ENCODE results near the gene ZNF175. TPM values are rescaled to one million over a fixed set of nuclear protein-coding genes. Genes with fewer than 3 reads are reported as not detected.
A peak's percentile ranks its signal among the peaks of the same experiment; 100 is the strongest.

The ZNF175 gene
- total RNA-seq, 1 donor from 2014 or later, result 17.1 TPM

DNA sequence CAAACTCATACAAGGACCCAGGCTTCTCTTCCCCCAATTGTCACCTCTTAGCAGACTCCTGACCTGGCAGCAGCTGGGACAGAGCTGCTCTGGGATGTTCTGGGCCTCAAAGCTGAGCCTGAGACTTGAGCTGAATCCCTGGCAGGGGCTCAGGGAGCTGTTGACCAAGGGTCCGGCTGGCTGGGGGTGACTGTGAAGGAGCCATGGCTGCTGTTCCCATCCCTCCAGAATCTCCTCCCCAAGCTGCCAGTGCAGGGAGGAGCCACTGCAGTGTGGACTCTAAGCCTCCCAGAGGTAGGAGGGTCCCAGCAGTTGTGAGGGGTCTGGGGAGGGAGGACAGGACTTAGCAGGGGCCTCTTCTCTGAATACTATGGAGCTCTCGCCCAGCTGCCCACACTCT, 41.8 kb upstream of the ZNF175 start:
- TF ChIP-seq, protein P1, sequence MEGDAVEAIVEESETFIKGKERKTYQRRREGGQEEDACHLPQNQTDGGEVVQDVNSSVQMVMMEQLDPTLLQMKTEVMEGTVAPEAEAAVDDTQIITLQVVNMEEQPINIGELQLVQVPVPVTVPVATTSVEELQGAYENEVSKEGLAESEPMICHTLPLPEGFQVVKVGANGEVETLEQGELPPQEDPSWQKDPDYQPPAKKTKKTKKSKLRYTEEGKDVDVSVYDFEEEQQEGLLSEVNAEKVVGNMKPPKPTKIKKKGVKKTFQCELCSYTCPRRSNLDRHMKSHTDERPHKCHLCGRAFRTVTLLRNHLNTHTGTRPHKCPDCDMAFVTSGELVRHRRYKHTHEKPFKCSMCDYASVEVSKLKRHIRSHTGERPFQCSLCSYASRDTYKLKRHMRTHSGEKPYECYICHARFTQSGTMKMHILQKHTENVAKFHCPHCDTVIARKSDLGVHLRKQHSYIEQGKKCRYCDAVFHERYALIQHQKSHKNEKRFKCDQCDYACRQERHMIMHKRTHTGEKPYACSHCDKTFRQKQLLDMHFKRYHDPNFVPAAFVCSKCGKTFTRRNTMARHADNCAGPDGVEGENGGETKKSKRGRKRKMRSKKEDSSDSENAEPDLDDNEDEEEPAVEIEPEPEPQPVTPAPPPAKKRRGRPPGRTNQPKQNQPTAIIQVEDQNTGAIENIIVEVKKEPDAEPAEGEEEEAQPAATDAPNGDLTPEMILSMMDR (IDR thresholded peaks at IDR 0.05), result no peak
- no peak for DNase-seq
- intact Hi-C loops (cut with DNase I), result no loop called here
- Histone ChIP-seq H3K27me3 (ENCODE audit: low read depth) (no peaks in the 10 kb centered on the region), H3K9me3 (no peaks in the 10 kb centered on the region), H3K4me3 (no peak overlapping the region), H3K27ac (no peak overlapping the region), H3K4me1 (no peaks in the 10 kb centered on the region), H3K36me3 (no peaks in the 10 kb centered on the region)
- no peak for ATAC-seq

DNA sequence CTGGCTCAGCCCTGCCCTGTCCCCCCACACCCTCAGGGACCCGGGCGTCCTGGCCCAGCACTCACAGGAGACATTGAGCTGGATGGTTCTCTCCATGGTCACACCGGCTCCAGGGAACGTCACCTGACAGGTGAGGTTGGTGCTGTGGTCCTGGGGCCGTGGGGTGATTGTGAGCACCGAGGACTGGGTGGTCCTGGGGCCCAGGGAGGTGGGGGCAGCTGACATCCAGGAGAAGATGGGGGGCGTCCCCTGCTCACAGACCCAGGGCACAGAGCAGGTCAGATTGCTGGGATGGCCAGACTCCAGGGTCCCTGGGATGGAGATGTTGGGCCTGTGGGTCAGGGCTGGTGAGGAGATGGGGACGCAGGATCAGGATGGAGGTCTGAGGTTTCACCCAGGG, 40.5 kb upstream of the ZNF175 start:
- intact Hi-C loops (cut with DNase I), result no loop called here
- ATAC-seq, result peak in 1 of 2 donors; percentile 12
- Histone ChIP-seq H3K36me3 (no peaks in the 10 kb centered on the region), H3K4me3 (no peak overlapping the region), H3K4me1 (no peaks in the 10 kb centered on the region), H3K27ac (no peak overlapping the region), H3K27me3 (ENCODE audit: low read depth) (no peaks in the 10 kb centered on the region), H3K9me3 (no peaks in the 10 kb centered on the region)
- no peak for DNase-seq
- TF ChIP-seq, protein P1 (IDR thresholded peaks at IDR 0.05), result no peak

DNA sequence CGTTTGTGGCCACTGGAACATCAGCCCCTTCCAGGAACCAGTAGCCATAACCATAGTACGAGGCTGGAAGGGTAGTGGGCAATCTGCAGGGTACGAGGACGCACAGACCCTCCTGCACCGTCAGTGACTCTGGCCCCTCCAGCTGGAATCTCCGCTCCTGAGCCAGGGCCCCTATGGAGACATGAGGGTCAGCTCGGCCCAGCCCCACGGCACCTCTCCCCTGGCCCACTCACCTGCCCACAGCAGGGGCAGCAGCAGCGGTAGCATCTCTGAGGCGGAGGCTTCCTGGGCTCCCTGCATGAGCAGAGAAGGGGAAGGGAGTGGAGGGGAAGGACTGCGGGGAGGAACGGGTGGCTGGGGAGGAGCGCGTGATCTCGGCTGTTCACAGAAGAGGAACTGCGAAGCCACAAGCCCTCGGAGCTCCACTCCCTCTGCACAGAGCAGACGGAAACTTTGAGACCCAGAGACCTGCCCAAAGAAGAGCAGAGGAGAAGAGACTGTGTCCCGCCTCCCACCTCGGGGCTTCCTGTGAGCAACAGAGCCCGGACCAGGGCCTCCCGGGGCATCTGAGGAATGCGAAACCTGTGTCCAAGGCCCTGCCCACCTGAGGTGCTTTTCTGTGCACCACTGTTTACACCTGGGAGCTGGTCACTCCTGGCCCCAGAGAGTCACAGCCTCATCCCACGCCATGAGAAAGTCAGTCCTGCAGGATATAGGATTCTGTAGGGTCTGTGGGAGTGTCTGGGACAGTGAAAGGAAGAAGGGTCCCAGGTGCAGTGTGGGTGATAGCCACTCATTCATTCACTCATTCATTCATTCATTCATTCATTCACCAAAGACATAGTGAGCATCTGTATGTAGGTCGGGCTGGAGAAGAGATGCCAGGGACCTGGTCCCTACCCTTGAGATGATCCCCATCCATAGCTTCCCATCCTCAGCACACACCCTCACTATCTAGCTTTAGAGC, 39.5 kb upstream of the ZNF175 start, which contains the start of gene SIGLEC6:
Gene SIGLEC6 (minus strand): TSS at position 322 of the 967 bp plus-strand sequence. CDS start 22 bp downstream, at position 300.
- no peaks in the 10 kb centered on the region for H3K9me3 ChIP-seq
- intact Hi-C loops (cut with DNase I), result no loop called here
- TF ChIP-seq, protein P1 (IDR thresholded peaks at IDR 0.05), result no peak
- DNase-seq (peak; percentile 84), ATAC-seq (peak; percentile 78 to 92)
- H3K36me3 ChIP-seq, result no peaks in the 10 kb centered on the region
- H3K4me3 ChIP-seq, result peak within 1 kb of the TSS; percentile 3
- H3K27ac ChIP-seq, result no peak within 1 kb of the TSS
- H3K4me1 ChIP-seq, result no peaks in the 10 kb centered on the region
- H3K27me3 ChIP-seq (ENCODE audit: low read depth), result no peaks in the 10 kb centered on the region

DNA sequence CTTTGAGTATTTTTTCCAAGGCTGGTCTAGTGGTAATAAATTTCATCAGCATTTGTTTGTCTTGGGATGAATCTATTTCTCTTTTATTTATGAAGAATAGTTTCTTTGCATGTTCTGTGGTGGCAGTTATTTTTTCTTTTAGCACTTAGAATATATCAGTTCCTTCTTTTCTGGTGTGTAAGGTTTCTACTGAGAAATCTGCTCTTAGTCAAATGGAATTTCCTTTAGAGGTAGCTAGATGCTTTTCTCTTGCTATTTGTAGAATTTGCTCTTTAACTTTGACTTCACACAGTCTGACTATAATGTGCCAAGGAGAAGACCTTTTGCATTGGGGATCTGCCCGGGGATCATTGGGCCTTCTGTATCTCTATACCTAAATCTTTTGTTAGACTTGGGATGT, 35.5 kb upstream of the ZNF175 start:
- no peaks in the 10 kb centered on the region for H3K9me3 ChIP-seq
- no peaks in the 10 kb centered on the region for H3K4me1 ChIP-seq
- intact Hi-C loops (cut with DNase I), result no loop called here
- no peak overlapping the region for H3K4me3 ChIP-seq
- H3K36me3 ChIP-seq, result no peaks in the 10 kb centered on the region
- TF ChIP-seq, protein P1 (IDR thresholded peaks at IDR 0.05), result no peak
- no peak for DNase-seq
- ATAC-seq, result no peak
- no peak overlapping the region for H3K27ac ChIP-seq
- peaks cover 21% of the 10 kb centered on the region for H3K27me3 ChIP-seq (ENCODE audit: low read depth)

DNA sequence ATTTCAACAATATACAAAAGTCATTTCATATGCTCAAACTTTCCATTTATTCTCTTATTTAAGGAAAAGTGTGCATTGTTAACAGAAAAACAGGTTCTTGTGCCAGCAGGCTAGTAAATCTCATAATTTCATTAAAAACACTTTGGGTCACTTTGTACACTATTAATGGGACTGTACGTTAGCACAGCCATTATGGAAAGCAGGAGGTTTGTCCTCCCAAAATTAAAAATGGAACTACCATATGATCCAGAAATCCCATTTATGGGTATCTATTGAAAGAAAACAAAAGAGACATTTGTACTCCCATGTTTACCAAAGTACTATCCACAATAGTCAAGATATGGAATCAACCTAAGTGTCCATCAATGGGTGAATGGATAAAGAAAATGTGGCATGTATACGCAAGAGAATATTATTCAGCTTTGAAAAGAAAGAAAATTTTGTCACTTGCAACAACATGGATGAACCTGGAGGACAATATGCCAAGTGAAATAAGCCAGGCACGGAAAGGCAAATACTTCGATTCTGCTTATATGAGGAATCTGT, 31.2 kb upstream of the ZNF175 start:
- Histone ChIP-seq H3K27ac (no peak overlapping the region), H3K4me1 (no peaks in the 10 kb centered on the region), H3K27me3 (ENCODE audit: low read depth) (peaks cover 34% of the 10 kb centered on the region), H3K4me3 (no peak overlapping the region), H3K9me3 (no peaks in the 10 kb centered on the region), H3K36me3 (no peaks in the 10 kb centered on the region)
- no peak for DNase-seq
- TF ChIP-seq, protein P1 (IDR thresholded peaks at IDR 0.05), result no peak
- intact Hi-C loops (cut with DNase I), result no loop called here
- ATAC-seq, result no peak
